22Rv1 (cell line): ENCODE results near the gene CRYGB.

ENCODE experiments used
- H3K27ac ChIP-seq: fragments of 450-650 bp; 2 replicates; pipeline ENCODE4 v1.5.1; 2017
- ZFX ChIP-seq: fragments of 450-650 bp; IDR thresholded peaks from 2 replicates; pipeline ENCODE4 v1.6.1; 2017; ENCODE audit warnings: antibody characterized with exemption, borderline replicate concordance
- TF ChIP-seq, protein P1 (sequence below): fragments of 450-650 bp; IDR thresholded peaks from 2 replicates; pipeline ENCODE4 v1.5.1; 2017; ENCODE audit warnings: mild to moderate bottlenecking

CRYGB gene

DNA sequence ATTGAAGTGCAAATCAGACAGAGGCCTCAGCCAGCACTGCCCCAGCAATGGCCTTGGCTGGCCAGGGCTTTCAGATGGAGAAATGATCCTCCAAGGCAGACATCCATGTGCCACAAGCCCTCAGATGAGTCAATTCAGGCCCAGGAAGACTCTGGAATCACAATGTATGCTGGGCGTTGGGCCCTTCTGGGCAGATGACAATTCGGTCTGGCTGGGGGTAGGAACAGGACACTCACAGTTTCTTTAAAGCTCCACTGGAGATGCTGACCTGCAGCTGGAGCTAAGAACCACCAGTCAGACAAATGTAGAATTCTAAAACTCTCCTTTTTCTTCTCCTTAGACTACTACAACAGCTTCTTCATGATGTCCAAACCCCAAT, 9.3 kb downstream of the CRYGB start:
- no peak for TF ChIP-seq ZFX
- TF ChIP-seq, protein P1, sequence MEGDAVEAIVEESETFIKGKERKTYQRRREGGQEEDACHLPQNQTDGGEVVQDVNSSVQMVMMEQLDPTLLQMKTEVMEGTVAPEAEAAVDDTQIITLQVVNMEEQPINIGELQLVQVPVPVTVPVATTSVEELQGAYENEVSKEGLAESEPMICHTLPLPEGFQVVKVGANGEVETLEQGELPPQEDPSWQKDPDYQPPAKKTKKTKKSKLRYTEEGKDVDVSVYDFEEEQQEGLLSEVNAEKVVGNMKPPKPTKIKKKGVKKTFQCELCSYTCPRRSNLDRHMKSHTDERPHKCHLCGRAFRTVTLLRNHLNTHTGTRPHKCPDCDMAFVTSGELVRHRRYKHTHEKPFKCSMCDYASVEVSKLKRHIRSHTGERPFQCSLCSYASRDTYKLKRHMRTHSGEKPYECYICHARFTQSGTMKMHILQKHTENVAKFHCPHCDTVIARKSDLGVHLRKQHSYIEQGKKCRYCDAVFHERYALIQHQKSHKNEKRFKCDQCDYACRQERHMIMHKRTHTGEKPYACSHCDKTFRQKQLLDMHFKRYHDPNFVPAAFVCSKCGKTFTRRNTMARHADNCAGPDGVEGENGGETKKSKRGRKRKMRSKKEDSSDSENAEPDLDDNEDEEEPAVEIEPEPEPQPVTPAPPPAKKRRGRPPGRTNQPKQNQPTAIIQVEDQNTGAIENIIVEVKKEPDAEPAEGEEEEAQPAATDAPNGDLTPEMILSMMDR, result no peak
- H3K27ac ChIP-seq, result no peak overlapping the region

DNA sequence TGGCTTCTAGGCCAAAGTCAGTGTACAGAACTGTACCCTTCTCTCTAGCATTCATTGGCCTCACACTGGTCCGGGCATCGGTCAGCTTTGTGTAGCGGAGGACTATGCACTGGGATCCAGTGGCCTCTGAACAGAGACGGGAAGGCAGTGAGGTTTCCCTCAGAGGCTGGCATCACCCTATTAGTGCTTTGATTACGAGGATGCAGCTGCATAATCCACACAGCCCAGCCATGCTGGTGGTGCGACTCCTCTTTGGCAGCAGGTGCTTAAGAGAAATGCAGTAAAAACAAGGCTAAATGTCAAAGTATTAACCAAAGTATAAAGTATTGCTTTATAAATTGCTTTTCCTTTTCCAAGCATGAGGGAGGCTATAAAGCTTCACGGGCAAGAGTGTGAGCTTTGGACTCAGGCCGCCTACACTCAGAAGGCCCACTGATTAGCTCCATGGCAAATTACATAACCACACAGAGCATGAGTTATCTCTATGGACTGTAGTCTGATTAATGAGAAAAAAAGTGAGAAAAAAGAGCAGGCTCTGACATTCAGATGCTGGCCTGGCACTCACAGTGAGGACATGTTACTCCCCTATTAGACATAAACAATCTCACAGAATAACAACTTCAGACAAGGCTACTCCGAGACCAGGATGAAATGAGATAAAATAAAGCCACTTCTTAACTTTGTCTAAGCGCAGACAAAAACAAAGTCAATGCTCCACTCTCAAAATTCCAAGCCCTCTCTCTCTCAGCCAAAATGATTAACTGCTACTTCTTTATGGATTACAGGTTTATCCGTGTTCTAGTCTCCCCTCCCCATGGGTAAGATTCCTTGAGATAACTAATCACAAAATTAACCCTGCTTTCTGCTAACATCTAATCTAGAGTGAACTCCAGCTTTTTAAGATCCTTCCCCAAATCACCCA, 9.9 kb downstream of the CRYGB start:
- no peak for TF ChIP-seq ZFX
- TF ChIP-seq, protein P1, result no peak
- no peak overlapping the region for H3K27ac ChIP-seq

DNA sequence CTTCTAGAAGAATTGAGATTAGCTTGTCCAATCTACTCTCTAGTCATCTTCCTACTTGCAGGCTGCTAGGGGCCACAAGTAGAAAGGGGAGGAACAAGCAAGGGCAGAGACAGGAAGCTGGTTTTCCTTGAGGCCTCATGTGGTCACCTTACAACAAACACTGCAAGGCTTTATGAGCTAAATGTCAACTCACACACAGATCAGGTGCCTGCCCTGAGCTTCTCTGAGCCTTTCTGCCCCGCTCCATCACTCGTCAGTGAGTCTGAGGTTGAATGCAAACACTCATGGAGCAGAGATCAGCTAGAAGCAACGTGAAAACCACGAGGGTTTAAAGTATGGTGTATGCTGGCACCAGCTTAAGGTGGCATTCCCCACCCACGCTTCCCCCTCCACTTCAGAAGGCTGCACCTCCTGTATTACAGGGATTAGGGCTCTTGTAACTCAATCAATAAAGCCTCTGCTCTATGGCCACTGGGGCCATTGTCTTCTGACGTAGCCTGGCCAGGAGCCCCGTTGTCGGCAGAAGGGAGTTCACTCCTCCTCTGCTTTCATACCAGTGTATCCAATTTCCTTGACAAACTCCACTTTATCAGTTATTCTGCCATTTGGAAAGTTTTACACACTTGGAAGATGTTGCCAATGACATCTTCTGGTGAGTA, 10.9 kb downstream of the CRYGB start:
- no peak for TF ChIP-seq ZFX
- TF ChIP-seq, protein P1, result no peak
- no peak overlapping the region for H3K27ac ChIP-seq

GRCh38 chr2:208130712-208131110, 15.2 kb downstream of the CRYGB start:
- no peak for TF ChIP-seq ZFX
- TF ChIP-seq, protein P1, result no peak
- no peak overlapping the region for H3K27ac ChIP-seq

DNA sequence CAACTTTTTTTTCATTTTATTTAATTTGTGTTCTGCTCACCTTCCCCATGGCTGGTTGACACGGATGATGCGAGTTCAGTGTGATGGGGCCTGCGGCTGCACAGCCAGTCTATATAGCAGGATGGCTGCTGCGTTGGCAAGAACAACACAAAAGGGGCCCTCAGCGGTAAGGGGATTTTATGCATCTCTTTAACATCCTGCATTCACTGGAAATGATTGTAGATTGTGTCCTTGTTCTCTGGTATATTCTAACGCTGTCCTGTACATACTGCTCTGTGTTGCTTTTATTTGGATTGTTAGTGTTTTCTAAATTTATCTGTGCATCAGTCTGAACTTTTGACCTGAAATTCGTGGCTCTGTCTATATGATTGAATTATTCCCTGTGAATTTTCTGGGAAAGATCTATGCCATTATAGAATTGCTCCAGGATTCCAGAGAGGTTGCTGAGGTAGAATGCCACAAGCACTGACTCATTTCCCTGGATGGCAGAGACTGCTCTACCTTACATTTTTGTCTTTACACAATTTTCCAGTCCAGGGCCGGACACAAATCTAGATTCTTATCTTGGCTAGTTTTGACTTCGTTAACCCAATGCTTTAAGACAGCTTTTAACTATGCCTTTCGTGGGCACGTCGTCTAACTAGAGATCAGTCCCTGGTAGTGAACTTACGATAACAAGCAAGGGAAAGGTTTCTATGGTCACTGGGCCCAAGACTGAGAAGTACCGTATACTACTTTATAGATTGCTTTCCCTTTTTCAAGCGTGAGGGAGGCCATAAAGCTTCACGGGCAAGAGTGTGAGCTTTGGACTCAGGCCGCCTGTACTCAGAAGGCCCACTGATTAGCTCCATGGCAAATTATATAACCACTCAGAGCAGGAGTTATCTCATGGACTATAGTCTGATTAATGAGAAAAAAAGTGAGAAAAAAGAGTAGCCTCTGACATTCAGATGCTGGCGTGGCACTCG, 15.9 kb downstream of the CRYGB start, which contains the start of gene CRYGC:
TSS of gene CRYGC (minus strand) at position 85 of the 968 bp plus-strand sequence. CDS start at position 49, 36 bp downstream.
- H3K27ac ChIP-seq, result no peak within 1 kb of the TSS
- no peak for TF ChIP-seq ZFX
- TF ChIP-seq, protein P1, result no peak

DNA sequence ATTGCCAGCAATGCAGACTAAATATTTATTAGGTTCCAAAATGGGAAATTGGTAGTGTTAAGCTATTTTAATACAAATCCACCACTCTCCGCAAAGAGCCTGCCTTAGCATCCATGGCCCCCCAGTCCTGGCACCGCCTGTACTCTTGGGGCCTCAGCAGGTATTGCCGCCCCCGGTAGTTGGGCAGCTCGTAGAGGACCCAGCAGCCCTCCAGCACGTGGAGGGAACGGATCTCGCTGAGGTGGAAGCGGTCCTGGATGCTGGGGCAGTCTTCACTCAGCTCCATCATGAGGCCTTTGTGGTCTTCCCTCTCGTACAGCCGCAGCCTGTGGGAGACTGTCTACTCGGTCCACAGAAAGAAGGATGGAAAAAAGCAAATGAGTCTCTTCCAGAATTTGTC, 17.8 kb downstream of the CRYGB start:
- H3K27ac ChIP-seq, result no peak overlapping the region
- TF ChIP-seq, protein P1, result no peak
- no peak for TF ChIP-seq ZFX
